Prostate gland (tissue), 2 donors: ENCODE results near the gene ANAPC1.
"Not testable (repeated sequence)": the region's sequence is repeated elsewhere in the genome, so short reads cannot be mapped to it uniquely, and the experiment has no call there.

Experiments used
- CTCF ChIP-seq, 4 experiments: fragments of 200-600 bp in 2 of 4; fragments of 450-650 bp in 2 of 4; sonication (generic) in 2 of 4; IDR thresholded peaks; 1 replicate in 3 of 4; 2 replicates in 1 of 4; pipeline ENCODE4 v1.5.1; 2016 to 2019; ENCODE audit warnings: antibody characterized with exemption in 4 of 4, mild to moderate bottlenecking in 2 of 4, moderate library complexity in 2 of 4
- POLR2A ChIP-seq: fragments of 450-650 bp; IDR thresholded peaks from one replicate; pipeline ENCODE4 v1.6.1; 2016; ENCODE audit warnings: antibody characterized with exemption, mild to moderate bottlenecking

- TF ChIP-seq CTCF (IDR thresholded peaks at IDR 0.05); POLR2A: not testable (repeated sequence)
Observed at GRCh38 chr2:111768266-111769190, 115.5 kb downstream of the ANAPC1 start.
